DND-41 (cell line): ENCODE data around the gene EFCAB13.

ENCODE experiments used
- EZH2 ChIP-seq: IDR thresholded peaks from 3 replicates; pipeline ENCODE4 v1.6.1; 2012; ENCODE audit warnings: borderline replicate concordance, low read depth, mild to moderate bottlenecking, moderate library complexity, low read length, inconsistent platforms; ENCODE audit not compliant: severe bottlenecking
- TF ChIP-seq, protein P1 (sequence below): IDR thresholded peaks from 2 replicates; pipeline ENCODE4 v1.5.1; 2012; ENCODE audit warnings: borderline replicate concordance, low read length, moderate library complexity, mild to moderate bottlenecking; ENCODE audit not compliant: poor library complexity, severe bottlenecking; ENCODE audit errors: extremely low read depth

DNA sequence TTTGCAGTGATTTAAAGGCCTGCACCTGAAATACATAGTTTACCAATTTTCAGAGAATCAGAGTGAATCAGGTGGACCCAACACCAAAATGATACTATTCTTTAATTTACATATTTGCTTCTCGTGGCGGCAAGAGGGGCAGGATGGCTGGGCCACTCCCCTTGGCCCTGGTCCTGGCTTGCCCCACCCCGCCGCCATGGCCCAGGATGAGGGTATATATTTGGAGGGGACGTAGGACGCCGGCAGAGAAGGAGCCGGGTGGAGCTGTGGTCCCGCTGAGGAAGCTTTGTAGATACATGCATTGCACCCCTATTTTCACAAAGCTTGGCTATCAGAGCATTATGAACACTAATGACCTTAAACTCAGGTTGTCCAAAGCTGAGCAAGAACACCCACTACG, 43.5 kb downstream of the EFCAB13 start:
- TF ChIP-seq, protein P1, sequence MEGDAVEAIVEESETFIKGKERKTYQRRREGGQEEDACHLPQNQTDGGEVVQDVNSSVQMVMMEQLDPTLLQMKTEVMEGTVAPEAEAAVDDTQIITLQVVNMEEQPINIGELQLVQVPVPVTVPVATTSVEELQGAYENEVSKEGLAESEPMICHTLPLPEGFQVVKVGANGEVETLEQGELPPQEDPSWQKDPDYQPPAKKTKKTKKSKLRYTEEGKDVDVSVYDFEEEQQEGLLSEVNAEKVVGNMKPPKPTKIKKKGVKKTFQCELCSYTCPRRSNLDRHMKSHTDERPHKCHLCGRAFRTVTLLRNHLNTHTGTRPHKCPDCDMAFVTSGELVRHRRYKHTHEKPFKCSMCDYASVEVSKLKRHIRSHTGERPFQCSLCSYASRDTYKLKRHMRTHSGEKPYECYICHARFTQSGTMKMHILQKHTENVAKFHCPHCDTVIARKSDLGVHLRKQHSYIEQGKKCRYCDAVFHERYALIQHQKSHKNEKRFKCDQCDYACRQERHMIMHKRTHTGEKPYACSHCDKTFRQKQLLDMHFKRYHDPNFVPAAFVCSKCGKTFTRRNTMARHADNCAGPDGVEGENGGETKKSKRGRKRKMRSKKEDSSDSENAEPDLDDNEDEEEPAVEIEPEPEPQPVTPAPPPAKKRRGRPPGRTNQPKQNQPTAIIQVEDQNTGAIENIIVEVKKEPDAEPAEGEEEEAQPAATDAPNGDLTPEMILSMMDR: no peak
- no peak for TF ChIP-seq EZH2
